Measurements from ENCODE around the gene EFHC2. TPM values are rescaled to one million over a fixed set of nuclear protein-coding genes. Genes with fewer than 3 reads are reported as not detected.

The EFHC2 gene
- 0.22 TPM in 1 of 2 replicates, not detected in the other for polyA plus RNA-seq
- polyA minus RNA-seq: not detected in 2 replicates

- TF ChIP-seq EZH2 (IDR thresholded peaks at IDR 0.05; ENCODE audit: borderline replicate concordance, insufficient read depth, low read length, poor library complexity, severe bottlenecking) (no peak), EP300 (conservative IDR thresholded peaks at IDR 0.05; ENCODE audit: poor library complexity, severe bottlenecking) (no peak), POLR2AphosphoS5 (IDR thresholded peaks at IDR 0.05) (no peak), SMC3 (conservative IDR thresholded peaks at IDR 0.05; ENCODE audit: poor library complexity) (no peak), MXI1 (conservative IDR thresholded peaks at IDR 0.05; ENCODE audit: poor library complexity, severe bottlenecking) (no peak), RAD21 (conservative IDR thresholded peaks at IDR 0.05) (no peak), TAF1 (IDR thresholded peaks at IDR 0.05; ENCODE audit: low read depth) (no peak)
- TF ChIP-seq, protein P1, sequence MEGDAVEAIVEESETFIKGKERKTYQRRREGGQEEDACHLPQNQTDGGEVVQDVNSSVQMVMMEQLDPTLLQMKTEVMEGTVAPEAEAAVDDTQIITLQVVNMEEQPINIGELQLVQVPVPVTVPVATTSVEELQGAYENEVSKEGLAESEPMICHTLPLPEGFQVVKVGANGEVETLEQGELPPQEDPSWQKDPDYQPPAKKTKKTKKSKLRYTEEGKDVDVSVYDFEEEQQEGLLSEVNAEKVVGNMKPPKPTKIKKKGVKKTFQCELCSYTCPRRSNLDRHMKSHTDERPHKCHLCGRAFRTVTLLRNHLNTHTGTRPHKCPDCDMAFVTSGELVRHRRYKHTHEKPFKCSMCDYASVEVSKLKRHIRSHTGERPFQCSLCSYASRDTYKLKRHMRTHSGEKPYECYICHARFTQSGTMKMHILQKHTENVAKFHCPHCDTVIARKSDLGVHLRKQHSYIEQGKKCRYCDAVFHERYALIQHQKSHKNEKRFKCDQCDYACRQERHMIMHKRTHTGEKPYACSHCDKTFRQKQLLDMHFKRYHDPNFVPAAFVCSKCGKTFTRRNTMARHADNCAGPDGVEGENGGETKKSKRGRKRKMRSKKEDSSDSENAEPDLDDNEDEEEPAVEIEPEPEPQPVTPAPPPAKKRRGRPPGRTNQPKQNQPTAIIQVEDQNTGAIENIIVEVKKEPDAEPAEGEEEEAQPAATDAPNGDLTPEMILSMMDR (IDR thresholded peaks at IDR 0.05; ENCODE audit: poor library complexity, severe bottlenecking): no peak
- TF ChIP-seq, protein P2, sequence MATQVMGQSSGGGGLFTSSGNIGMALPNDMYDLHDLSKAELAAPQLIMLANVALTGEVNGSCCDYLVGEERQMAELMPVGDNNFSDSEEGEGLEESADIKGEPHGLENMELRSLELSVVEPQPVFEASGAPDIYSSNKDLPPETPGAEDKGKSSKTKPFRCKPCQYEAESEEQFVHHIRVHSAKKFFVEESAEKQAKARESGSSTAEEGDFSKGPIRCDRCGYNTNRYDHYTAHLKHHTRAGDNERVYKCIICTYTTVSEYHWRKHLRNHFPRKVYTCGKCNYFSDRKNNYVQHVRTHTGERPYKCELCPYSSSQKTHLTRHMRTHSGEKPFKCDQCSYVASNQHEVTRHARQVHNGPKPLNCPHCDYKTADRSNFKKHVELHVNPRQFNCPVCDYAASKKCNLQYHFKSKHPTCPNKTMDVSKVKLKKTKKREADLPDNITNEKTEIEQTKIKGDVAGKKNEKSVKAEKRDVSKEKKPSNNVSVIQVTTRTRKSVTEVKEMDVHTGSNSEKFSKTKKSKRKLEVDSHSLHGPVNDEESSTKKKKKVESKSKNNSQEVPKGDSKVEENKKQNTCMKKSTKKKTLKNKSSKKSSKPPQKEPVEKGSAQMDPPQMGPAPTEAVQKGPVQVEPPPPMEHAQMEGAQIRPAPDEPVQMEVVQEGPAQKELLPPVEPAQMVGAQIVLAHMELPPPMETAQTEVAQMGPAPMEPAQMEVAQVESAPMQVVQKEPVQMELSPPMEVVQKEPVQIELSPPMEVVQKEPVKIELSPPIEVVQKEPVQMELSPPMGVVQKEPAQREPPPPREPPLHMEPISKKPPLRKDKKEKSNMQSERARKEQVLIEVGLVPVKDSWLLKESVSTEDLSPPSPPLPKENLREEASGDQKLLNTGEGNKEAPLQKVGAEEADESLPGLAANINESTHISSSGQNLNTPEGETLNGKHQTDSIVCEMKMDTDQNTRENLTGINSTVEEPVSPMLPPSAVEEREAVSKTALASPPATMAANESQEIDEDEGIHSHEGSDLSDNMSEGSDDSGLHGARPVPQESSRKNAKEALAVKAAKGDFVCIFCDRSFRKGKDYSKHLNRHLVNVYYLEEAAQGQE (IDR thresholded peaks at IDR 0.05; ENCODE audit: borderline replicate concordance): no peak
- Histone ChIP-seq H2AFZ (ENCODE audit: low read depth, low read length) (no peak within 1 kb of the TSS), H3K9me2 (ENCODE audit: insufficient read depth, low read length) (no peaks in the 10 kb centered on the region)
These were observed at the start of gene EFHC2 for GRCh38 chrX:44343412-44344141. TSS of gene EFHC2 (minus strand) at chrX:44343672. CDS start at chrX:44343588, 84 bp downstream.

GRCh38 chrX:44392767-44393166, 49.3 kb upstream of the EFHC2 start:
- Histone ChIP-seq H3K36me3 (ENCODE audit: insufficient read depth, low read length) (no peaks in the 10 kb centered on the region), H3K9me2 (ENCODE audit: insufficient read depth, low read length) (no peaks in the 10 kb centered on the region), H4K20me1 (ENCODE audit: insufficient read depth) (no peaks in the 10 kb centered on the region), H3K9me3 (ENCODE audit: low read length) (no peaks in the 10 kb centered on the region), H3K4me3 (ENCODE audit: low read length) (no peak overlapping the region), H2AFZ (ENCODE audit: low read depth, low read length) (no peak overlapping the region), H3F3A (ENCODE audit: insufficient read depth, low read length, poor library complexity, severe bottlenecking) (no peaks in the 10 kb centered on the region), H3K27me3 (ENCODE audit: insufficient read depth, low read depth, low read length) (no peaks in the 10 kb centered on the region), H3K27ac (ENCODE audit: low read length) (peak overlapping the region; percentile 89), H3K79me2 (replicated peaks; ENCODE audit: insufficient read depth, low read length) (no peaks in the 10 kb centered on the region), H3K4me2 (ENCODE audit: low read length) (no peak overlapping the region), H3K9ac (ENCODE audit: low read length) (peak overlapping the region; percentile 51)
- TF ChIP-seq, protein P2 (IDR thresholded peaks at IDR 0.05; ENCODE audit: borderline replicate concordance): no peak
- peak; percentile 30 for TF ChIP-seq POLR2AphosphoS5 (IDR thresholded peaks at IDR 0.05)
- TF ChIP-seq SMC3 (conservative IDR thresholded peaks at IDR 0.05; ENCODE audit: poor library complexity): peak; percentile 16
- peak; percentile 89 for TF ChIP-seq EP300 (conservative IDR thresholded peaks at IDR 0.05; ENCODE audit: poor library complexity, severe bottlenecking)

More at GRCh38 chrX:44343412-44344141, at the start of gene EFHC2:
- no peaks in the 10 kb centered on the region for H3K79me2 ChIP-seq (replicated peaks; ENCODE audit: insufficient read depth, low read length)
- no peak within 1 kb of the TSS for H3K4me2 ChIP-seq (ENCODE audit: low read length)
- no peaks in the 10 kb centered on the region for H3K9me3 ChIP-seq (ENCODE audit: low read length)
- no peak within 1 kb of the TSS for H3K9ac ChIP-seq (ENCODE audit: low read length)
- no peaks in the 10 kb centered on the region for H3K36me3 ChIP-seq (ENCODE audit: insufficient read depth, low read length)
- H3F3A ChIP-seq (ENCODE audit: insufficient read depth, low read length, poor library complexity, severe bottlenecking): no peaks in the 10 kb centered on the region
- no peak within 1 kb of the TSS for H3K4me3 ChIP-seq (ENCODE audit: low read length)
- H3K27ac ChIP-seq (ENCODE audit: low read length): no peak within 1 kb of the TSS
- no peaks in the 10 kb centered on the region for H4K20me1 ChIP-seq (ENCODE audit: insufficient read depth)
- H3K27me3 ChIP-seq (ENCODE audit: insufficient read depth, low read depth, low read length): no peaks in the 10 kb centered on the region
